ENCODE measurements around the gene CFAP126.

The CFAP126 gene

DNA sequence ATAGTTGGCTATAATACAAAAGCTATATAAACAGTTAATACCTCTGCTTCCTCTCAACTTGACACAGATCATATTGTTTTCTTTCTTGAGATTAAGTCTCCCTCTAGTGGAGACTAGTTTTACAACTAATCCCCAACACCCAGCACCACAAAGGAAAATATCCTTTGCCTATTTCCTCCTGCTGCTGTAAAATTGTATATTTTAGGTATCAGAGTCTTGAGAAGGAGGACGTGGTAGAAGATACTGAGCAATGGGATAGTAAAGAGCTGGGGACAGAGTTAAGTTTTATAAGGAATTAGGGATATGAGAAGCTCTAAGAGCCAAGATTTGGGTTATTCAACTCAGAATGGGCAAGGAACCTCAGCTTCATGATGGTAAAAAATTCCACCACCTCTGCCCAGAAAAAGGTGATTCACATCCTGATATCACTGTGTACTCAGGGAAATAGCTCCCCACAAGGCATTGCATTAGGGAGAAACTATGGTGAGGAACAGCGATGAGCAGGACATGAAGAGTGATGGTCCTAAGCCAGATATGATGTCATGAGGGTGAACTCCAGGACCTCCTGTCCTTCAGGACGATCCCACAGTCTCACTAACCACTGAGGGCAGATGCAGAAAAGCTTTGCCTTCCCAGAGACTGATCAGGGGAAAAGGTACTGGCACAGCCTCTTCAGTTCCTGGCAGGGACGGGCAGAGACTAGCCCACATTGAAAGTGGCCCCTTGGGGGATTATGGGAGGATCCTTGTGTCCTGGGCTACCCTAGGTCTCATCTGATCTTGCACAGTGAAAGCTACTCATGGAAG lies 14.7 kb upstream of the CFAP126 start:
- Histone ChIP-seq H3K27me3 (replicated peaks) (no peaks in the 10 kb centered on the region), H3K36me3 (replicated peaks) (no peaks in the 10 kb centered on the region), H3K27ac (peak overlapping the region; percentile 82), H3K4me3 (ENCODE audit: low read depth, low read length) (peak overlapping the region; percentile 10)
- TF ChIP-seq, protein P1, sequence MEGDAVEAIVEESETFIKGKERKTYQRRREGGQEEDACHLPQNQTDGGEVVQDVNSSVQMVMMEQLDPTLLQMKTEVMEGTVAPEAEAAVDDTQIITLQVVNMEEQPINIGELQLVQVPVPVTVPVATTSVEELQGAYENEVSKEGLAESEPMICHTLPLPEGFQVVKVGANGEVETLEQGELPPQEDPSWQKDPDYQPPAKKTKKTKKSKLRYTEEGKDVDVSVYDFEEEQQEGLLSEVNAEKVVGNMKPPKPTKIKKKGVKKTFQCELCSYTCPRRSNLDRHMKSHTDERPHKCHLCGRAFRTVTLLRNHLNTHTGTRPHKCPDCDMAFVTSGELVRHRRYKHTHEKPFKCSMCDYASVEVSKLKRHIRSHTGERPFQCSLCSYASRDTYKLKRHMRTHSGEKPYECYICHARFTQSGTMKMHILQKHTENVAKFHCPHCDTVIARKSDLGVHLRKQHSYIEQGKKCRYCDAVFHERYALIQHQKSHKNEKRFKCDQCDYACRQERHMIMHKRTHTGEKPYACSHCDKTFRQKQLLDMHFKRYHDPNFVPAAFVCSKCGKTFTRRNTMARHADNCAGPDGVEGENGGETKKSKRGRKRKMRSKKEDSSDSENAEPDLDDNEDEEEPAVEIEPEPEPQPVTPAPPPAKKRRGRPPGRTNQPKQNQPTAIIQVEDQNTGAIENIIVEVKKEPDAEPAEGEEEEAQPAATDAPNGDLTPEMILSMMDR (IDR thresholded peaks at IDR 0.05; ENCODE audit: low read depth, low read length, missing control alignments): peak; percentile 37
- in situ Hi-C loops (cut with HindIII; ENCODE audit: low pct_ligation_motif_present, low sequenced_read_pairs): loop anchor here (25.0 kb wide), 1 partner anchor 170 kb away; the partner anchor contains the start of genes APOA2, FCER1G and NDUFS2
- peak; percentile 79 for DNase-seq

DNA sequence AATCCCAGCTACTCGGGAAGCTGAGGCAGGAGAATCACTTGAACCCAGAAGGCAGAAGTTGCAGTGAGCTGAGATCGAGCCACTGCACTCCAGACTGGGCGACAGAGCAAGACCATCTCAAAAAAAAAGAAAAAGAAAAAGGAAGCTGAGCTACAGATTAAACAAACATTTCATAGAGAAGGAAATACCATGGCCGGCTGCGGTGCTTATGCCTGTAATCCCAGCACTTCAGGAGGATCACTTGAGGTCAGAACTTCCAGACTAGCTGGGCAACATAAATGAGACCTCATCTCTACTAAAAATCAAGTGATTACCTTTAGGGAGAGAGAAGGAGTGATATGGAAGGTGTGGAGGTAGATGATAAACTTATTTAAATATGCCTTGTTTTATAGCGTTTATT lies 14.0 kb upstream of the CFAP126 start:
- DNase-seq: no peak
- no peaks in the 10 kb centered on the region for H3K36me3 ChIP-seq (replicated peaks)
- in situ Hi-C loops (cut with HindIII; ENCODE audit: low pct_ligation_motif_present, low sequenced_read_pairs): loop anchor here (25.0 kb wide), 1 partner anchor 169 kb away; the partner anchor contains the start of genes APOA2, FCER1G and NDUFS2
- H3K27ac ChIP-seq: peak overlapping the region; percentile 18
- TF ChIP-seq, protein P1 (IDR thresholded peaks at IDR 0.05; ENCODE audit: low read depth, low read length, missing control alignments): no peak
- no peak overlapping the region for H3K4me3 ChIP-seq (ENCODE audit: low read depth, low read length)
- H3K27me3 ChIP-seq (replicated peaks): no peaks in the 10 kb centered on the region

DNA sequence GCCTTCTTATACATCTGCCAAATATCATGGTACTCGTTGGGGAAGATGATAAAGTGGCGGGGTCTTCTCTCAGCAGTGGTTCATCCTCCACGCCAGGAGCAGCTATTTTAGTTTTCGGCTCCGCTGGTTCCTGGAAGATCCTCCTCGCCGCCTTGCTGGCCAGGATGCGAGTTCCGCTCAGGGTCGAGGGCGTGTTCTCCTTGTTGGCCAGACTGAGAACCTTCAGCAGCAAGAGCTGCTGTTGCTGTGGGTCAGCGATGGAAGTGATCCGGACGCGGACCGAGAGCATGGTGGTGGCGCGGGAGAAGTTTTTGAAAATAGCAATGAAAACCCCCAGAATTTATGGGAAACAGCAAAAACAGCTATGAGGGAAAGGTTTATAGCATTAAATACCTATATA lies 11.4 kb upstream of the CFAP126 start:
- DNase-seq: no peak

DNA sequence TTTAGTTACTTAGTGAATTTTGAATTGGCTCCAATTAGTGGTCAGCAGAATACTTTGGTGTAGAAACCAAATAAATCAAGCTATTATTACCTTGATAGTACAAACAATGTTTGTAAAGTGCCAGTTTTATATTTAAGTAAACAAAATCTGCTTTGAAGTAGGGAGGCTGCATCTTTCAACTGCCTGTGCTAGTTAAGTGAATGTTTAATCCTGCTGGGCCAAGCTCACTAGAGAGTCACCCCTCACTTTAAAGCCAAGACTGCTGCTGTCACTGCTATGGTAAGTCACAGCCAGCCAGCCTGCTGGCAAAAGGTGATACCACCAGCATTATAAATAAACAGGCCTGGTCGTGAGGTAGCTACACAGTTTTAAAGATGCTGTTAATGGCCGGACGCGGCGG lies 10.3 kb upstream of the CFAP126 start:
- H3K27ac ChIP-seq: no peak overlapping the region
- in situ Hi-C loops (cut with HindIII; ENCODE audit: low pct_ligation_motif_present, low sequenced_read_pairs): loop anchor here (25.0 kb wide), 1 partner anchor 166 kb away; the partner anchor contains the start of genes APOA2, FCER1G and NDUFS2
- TF ChIP-seq, protein P1 (IDR thresholded peaks at IDR 0.05; ENCODE audit: low read depth, low read length, missing control alignments): no peak
- H3K36me3 ChIP-seq (replicated peaks): no peaks in the 10 kb centered on the region
- H3K4me3 ChIP-seq (ENCODE audit: low read depth, low read length): no peak overlapping the region
- DNase-seq: no peak
- H3K27me3 ChIP-seq (replicated peaks): no peaks in the 10 kb centered on the region

More for the DNA sequence above, 11.4 kb upstream of the CFAP126 start:
- in situ Hi-C loops (cut with HindIII; ENCODE audit: low pct_ligation_motif_present, low sequenced_read_pairs): loop anchor here (25.0 kb wide), 1 partner anchor 167 kb away; the partner anchor contains the start of genes APOA2, FCER1G and NDUFS2
- no peak overlapping the region for H3K4me3 ChIP-seq (ENCODE audit: low read depth, low read length)
- no peaks in the 10 kb centered on the region for H3K27me3 ChIP-seq (replicated peaks)
- no peaks in the 10 kb centered on the region for H3K36me3 ChIP-seq (replicated peaks)
- TF ChIP-seq, protein P1 (IDR thresholded peaks at IDR 0.05; ENCODE audit: low read depth, low read length, missing control alignments): no peak
- no peak overlapping the region for H3K27ac ChIP-seq

DNA sequence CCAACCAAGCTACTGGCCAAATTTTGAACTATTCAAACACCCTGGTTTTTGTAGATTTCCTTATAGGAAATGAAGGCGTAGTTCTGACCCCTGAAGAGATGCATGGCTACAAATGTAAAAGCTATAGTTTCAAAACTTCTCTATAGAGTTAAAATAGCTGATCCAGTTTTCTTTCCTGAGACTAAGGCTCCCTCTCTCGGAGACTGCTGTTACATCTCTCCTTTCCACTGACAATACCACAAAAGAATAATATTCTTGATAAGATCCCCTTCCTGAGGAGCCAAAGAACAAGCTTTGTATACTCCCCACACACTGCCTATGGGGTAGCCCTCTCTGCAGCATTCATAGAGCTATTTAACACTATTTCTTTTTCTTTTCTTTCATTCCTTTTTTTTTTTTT lies 6.7 kb upstream of the CFAP126 start:
- Histone ChIP-seq H3K27me3 (replicated peaks) (no peaks in the 10 kb centered on the region), H3K36me3 (replicated peaks) (no peaks in the 10 kb centered on the region), H3K4me3 (ENCODE audit: low read depth, low read length) (no peak overlapping the region), H3K27ac (no peak overlapping the region)
- in situ Hi-C loops (cut with HindIII; ENCODE audit: low pct_ligation_motif_present, low sequenced_read_pairs): no loop called here
- peak; percentile 20 for DNase-seq
- TF ChIP-seq, protein P1 (IDR thresholded peaks at IDR 0.05; ENCODE audit: low read depth, low read length, missing control alignments): peak; percentile 61
